HepG2 (cell line): ENCODE measurements around the gene PRXL2B. TPM values are rescaled to one million over a fixed set of nuclear protein-coding genes. Genes with fewer than 3 reads are reported as not detected.

Experiments
- AKAP8 ChIP-seq: sonication (generic); formaldehyde crosslinking; IDR thresholded peaks from 2 replicates; pipeline ENCODE4 v1.5.1; 2020; ENCODE audit warnings: mild to moderate bottlenecking, missing genetic modification reagents
- ATM ChIP-seq: fragments of 450-650 bp; IDR thresholded peaks from 2 replicates; pipeline ENCODE4 v1.7.1; 2017; ENCODE audit warnings: mild to moderate bottlenecking, borderline replicate concordance
- DR1 ChIP-seq: sonication (generic); formaldehyde crosslinking; IDR thresholded peaks from 2 replicates; pipeline ENCODE4 v1.8.0; 2021; ENCODE audit warnings: mild to moderate bottlenecking, missing genetic modification reagents, inconsistent platforms
- EZH2 ChIP-seq: conservative IDR thresholded peaks from 2 replicates; pipeline ENCODE4 v1.6.1; 2012; ENCODE audit warnings: mild to moderate bottlenecking, low read depth, low read length, moderate library complexity
- GFI1 ChIP-seq: sonication (generic); formaldehyde crosslinking; IDR thresholded peaks from 2 replicates; pipeline ENCODE4 v1.5.0; 2020; ENCODE audit warnings: missing genetic modification reagents, mild to moderate bottlenecking, borderline replicate concordance
- SCMH1 ChIP-seq: sonication (generic); formaldehyde crosslinking; IDR thresholded peaks from 2 replicates; pipeline ENCODE4 v1.9.0; 2021; ENCODE audit warnings: missing genetic modification reagents, mild to moderate bottlenecking, borderline replicate concordance
- SSRP1 ChIP-seq: IDR thresholded peaks from 2 replicates; pipeline ENCODE4 v1.6.1; 2016; ENCODE audit warnings: control low read depth
- TOE1 ChIP-seq: sonication (generic); formaldehyde crosslinking; IDR thresholded peaks from 2 replicates; pipeline ENCODE4 v1.4.0; 2020; ENCODE audit warnings: mild to moderate bottlenecking, missing genetic modification reagents
- ZFP36L2 ChIP-seq: sonication (generic); formaldehyde crosslinking; IDR thresholded peaks from 2 replicates; pipeline ENCODE4 v1.4.0; 2020; ENCODE audit warnings: missing genetic modification reagents
- ZFYVE20 ChIP-seq: sonication (generic); formaldehyde crosslinking; IDR thresholded peaks from 2 replicates; pipeline ENCODE4 v1.8.0; 2023; ENCODE audit warnings: low read depth, mild to moderate bottlenecking, moderate library complexity, missing genetic modification reagents, borderline replicate concordance
- ZNF331 ChIP-seq: sonication (generic); formaldehyde crosslinking; IDR thresholded peaks from 2 replicates; pipeline ENCODE4 v1.4.0; 2020; ENCODE audit warnings: missing genetic modification reagents
- ZNF549 ChIP-seq: sonication (generic); formaldehyde crosslinking; IDR thresholded peaks from 2 replicates; pipeline ENCODE4 v1.5.0; 2020; ENCODE audit warnings: missing genetic modification reagents
- ZNF556 ChIP-seq: sonication (generic); formaldehyde crosslinking; IDR thresholded peaks from 2 replicates; pipeline ENCODE4 v1.4.0; 2020; ENCODE audit warnings: mild to moderate bottlenecking, missing genetic modification reagents, borderline replicate concordance
- ZSCAN12 ChIP-seq: sonication (generic); formaldehyde crosslinking; IDR thresholded peaks from 2 replicates; pipeline ENCODE4 v1.9.0; 2021; ENCODE audit warnings: mild to moderate bottlenecking, missing genetic modification reagents
- polyA plus RNA-seq, 8 experiments: library from polyadenylated mRNA; depleted of rRNA in 3 of 8; stranded (reverse) in 7 of 8; unstranded in 1 of 8; fragments of >200 nt; fragmentation: Illumina TruSeq in 4 of 8; extraction: Trizol in 4 of 8; gene quantifications; 2 replicates each; pipeline versions ENCODE4 v1.2.1 to v1.2.3, GENCODE V29; 2011 to 2016; ENCODE audit warnings: low read depth in 4 of 8, missing spikeins in 1 of 8, mixed read lengths in 1 of 8; ENCODE audit not compliant: insufficient read depth in 1 of 8
- total RNA-seq, 5 experiments: library from RNA; depleted of rRNA; stranded (reverse); fragments of >200 nt; fragmentation: Illumina TruSeq; extraction: Trizol; gene quantifications; 2 replicates each; pipeline ENCODE4 v1.2.3, GENCODE V29; 2016; ENCODE audit warnings: low read depth in 1 of 5
- TF ChIP-seq, protein P1 (sequence below): sonication (generic); formaldehyde crosslinking; IDR thresholded peaks from 2 replicates; pipeline ENCODE4 v1.8.0; 2022; ENCODE audit warnings: missing genetic modification reagents, mild to moderate bottlenecking, inconsistent platforms, borderline replicate concordance
- TF ChIP-seq, protein P2 (sequence below): sonication (generic); formaldehyde crosslinking; IDR thresholded peaks from 2 replicates; pipeline ENCODE4 v1.5.0; 2020; ENCODE audit warnings: missing genetic modification reagents
- TF ChIP-seq, protein P3 (sequence below): sonication (generic); formaldehyde crosslinking; IDR thresholded peaks from 2 replicates; pipeline ENCODE4 v1.5.0; 2020; ENCODE audit warnings: mild to moderate bottlenecking, missing genetic modification reagents
- TF ChIP-seq, protein P4 (sequence below): sonication (generic); formaldehyde crosslinking; IDR thresholded peaks from 2 replicates; pipeline ENCODE4 v1.5.0; 2020; ENCODE audit warnings: mild to moderate bottlenecking, missing genetic modification reagents, moderate library complexity
- TF ChIP-seq, protein P5 (sequence below): sonication (generic); formaldehyde crosslinking; IDR thresholded peaks from 2 replicates; pipeline ENCODE4 v1.9.0; 2022; ENCODE audit warnings: missing genetic modification reagents, mild to moderate bottlenecking, borderline replicate concordance
- TF ChIP-seq, protein P6 (sequence below): IDR thresholded peaks from 2 replicates; pipeline ENCODE4 v1.6.1; 2012; ENCODE audit warnings: low read depth, low read length, improper control_type of control experiment

PRXL2B gene
- total and polyA plus RNA-seq, 2 of the 13 experiments (the other 11 are each of a cell fraction or from before 2014, with no cell fraction given): 16.8 to 22.1 TPM

DNA sequence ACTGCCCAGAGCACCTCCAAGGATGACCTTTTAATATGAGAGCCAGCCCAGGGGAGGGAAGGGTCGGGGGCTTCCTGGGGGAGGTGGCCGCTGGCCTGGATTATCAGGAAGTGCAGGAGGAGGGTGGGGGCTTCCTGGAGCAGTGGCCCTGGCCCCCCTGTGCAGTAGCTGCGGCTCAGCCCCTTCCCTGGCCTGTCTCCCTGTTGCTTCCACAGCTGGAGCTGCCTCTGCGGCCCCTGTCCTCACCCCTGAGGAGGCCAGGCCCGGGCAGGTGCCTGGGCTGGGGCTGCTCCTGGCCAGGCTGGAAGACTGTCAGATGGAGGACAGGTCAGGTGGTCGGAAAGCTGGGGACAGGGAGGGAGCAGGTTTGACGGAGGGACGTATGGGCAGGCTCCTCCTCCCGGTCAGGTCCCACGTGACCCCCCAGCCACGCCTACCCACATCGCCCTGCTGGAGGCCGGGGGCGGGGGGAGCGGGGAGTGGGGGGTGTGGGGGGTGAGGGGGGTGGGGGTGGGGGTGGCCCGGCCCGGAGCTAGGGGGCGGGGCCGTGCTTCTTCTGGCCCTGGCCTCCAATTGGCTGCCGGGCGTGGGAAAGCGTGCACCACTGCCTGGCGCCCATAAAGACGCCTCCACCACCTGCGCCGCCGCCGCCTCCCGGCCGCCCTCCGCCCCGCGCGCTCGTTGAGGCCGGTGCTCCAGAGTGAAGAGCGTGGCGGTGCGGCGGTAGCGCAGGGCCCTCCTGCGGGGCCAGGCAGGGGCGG, 40.6 kb upstream of the PRXL2B start (continued):
- TF ChIP-seq EZH2: no peak
- TF ChIP-seq ZNF549 (CRISPR knock-in tag): no peak
- no peak for TF ChIP-seq GFI1 (CRISPR knock-in tag)
- no peak for TF ChIP-seq ZFP36L2
- peak; percentile 16; the same call in 1 of the 2 replicates for TF ChIP-seq DR1 (CRISPR knock-in tag)
- peak; percentile 46; the same call in 1 of the 2 replicates for TF ChIP-seq AKAP8 (CRISPR knock-in tag)
- TF ChIP-seq ZFYVE20 (CRISPR knock-in tag): no peak
- TF ChIP-seq TOE1 (CRISPR knock-in tag): no peak
- TF ChIP-seq, protein P1, sequence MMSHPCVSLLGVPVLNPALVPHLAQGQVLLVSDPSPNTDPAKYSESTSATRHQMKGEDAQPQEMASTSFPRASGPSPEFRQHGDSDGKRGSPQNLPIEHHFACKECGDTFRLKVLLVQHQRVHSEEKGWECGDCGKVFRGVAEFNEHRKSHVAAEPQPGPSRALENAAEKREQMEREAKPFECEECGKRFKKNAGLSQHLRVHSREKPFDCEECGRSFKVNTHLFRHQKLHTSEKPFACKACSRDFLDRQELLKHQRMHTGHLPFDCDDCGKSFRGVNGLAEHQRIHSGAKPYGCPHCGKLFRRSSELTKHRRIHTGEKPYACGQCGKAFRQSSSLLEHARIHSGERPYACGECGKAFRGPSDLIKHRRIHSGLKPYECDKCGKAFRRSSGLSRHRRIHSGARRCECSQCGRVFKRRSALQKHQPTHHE: 0 out of 2 replicates have a peak, but pooled peaks have one; percentile 16
- TF ChIP-seq, protein P2, sequence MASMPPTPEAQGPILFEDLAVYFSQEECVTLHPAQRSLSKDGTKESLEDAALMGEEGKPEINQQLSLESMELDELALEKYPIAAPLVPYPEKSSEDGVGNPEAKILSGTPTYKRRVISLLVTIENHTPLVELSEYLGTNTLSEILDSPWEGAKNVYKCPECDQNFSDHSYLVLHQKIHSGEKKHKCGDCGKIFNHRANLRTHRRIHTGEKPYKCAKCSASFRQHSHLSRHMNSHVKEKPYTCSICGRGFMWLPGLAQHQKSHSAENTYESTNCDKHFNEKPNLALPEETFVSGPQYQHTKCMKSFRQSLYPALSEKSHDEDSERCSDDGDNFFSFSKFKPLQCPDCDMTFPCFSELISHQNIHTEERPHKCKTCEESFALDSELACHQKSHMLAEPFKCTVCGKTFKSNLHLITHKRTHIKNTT: no peak
- TF ChIP-seq ZNF331: no peak
- TF ChIP-seq, protein P3, sequence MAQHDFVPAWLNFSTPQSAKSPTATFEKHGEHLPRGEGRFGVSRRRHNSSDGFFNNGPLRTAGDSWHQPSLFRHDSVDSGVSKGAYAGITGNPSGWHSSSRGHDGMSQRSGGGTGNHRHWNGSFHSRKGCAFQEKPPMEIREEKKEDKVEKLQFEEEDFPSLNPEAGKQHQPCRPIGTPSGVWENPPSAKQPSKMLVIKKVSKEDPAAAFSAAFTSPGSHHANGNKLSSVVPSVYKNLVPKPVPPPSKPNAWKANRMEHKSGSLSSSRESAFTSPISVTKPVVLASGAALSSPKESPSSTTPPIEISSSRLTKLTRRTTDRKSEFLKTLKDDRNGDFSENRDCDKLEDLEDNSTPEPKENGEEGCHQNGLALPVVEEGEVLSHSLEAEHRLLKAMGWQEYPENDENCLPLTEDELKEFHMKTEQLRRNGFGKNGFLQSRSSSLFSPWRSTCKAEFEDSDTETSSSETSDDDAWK (CRISPR knock-in tag): no peak
- TF ChIP-seq SCMH1 (CRISPR knock-in tag): no peak
- no peak for TF ChIP-seq SSRP1 (CRISPR knock-in tag)
- TF ChIP-seq, protein P4, sequence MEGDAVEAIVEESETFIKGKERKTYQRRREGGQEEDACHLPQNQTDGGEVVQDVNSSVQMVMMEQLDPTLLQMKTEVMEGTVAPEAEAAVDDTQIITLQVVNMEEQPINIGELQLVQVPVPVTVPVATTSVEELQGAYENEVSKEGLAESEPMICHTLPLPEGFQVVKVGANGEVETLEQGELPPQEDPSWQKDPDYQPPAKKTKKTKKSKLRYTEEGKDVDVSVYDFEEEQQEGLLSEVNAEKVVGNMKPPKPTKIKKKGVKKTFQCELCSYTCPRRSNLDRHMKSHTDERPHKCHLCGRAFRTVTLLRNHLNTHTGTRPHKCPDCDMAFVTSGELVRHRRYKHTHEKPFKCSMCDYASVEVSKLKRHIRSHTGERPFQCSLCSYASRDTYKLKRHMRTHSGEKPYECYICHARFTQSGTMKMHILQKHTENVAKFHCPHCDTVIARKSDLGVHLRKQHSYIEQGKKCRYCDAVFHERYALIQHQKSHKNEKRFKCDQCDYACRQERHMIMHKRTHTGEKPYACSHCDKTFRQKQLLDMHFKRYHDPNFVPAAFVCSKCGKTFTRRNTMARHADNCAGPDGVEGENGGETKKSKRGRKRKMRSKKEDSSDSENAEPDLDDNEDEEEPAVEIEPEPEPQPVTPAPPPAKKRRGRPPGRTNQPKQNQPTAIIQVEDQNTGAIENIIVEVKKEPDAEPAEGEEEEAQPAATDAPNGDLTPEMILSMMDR (CRISPR knock-in tag): no peak
- TF ChIP-seq ZNF556 (CRISPR knock-in tag): no peak; the same call in 1 of the 2 replicates
- TF ChIP-seq, protein P5, sequence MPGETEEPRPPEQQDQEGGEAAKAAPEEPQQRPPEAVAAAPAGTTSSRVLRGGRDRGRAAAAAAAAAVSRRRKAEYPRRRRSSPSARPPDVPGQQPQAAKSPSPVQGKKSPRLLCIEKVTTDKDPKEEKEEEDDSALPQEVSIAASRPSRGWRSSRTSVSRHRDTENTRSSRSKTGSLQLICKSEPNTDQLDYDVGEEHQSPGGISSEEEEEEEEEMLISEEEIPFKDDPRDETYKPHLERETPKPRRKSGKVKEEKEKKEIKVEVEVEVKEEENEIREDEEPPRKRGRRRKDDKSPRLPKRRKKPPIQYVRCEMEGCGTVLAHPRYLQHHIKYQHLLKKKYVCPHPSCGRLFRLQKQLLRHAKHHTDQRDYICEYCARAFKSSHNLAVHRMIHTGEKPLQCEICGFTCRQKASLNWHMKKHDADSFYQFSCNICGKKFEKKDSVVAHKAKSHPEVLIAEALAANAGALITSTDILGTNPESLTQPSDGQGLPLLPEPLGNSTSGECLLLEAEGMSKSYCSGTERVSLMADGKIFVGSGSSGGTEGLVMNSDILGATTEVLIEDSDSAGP (CRISPR knock-in tag): no peak; the same call in 1 of the 2 replicates
- TF ChIP-seq ATM: no peak
- TF ChIP-seq ZSCAN12: no peak
- TF ChIP-seq, protein P6, sequence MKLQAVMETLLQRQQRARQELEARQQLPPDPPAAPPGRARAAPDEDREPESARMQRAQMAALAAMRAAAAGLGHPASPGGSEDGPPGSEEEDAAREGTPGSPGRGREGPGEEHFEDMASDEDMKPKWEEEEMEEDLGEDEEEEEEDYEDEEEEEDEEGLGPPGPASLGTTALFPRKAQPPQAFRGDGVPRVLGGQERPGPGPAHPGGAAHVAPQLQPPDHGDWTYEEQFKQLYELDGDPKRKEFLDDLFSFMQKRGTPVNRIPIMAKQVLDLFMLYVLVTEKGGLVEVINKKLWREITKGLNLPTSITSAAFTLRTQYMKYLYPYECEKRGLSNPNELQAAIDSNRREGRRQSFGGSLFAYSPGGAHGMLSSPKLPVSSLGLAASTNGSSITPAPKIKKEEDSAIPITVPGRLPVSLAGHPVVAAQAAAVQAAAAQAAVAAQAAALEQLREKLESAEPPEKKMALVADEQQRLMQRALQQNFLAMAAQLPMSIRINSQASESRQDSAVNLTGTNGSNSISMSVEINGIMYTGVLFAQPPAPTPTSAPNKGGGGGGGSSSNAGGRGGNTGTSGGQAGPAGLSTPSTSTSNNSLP: no peak
